HG03196 (cell line): ENCODE results near the gene BEAN1.

Source experiments
- ATAC-seq: cut with Tn5 transposase; IDR thresholded peaks from one replicate; pipeline ENCODE4 v1.9.1; 2021; ENCODE audit not compliant: unreplicated experiment

Gene BEAN1

GRCh38 chr16:66427036-66427860, at the start of gene BEAN1:
Gene BEAN1, plus strand, starts transcription at chr16:66427295. Its CDS starts 10,382 bp downstream, at chr16:66437677.
- ATAC-seq, result no peak

- ATAC-seq, result no peak
Measured at GRCh38 chr16:66377324-66377723, 49.8 kb upstream of the BEAN1 start.

- ATAC-seq, result no peak
Measured at GRCh38 chr16:66378741-66379570, 48.1 kb upstream of the BEAN1 start.

GRCh38 chr16:66379571-66379941, 47.5 kb upstream of the BEAN1 start:
- ATAC-seq, result no peak

GRCh38 chr16:66380421-66380820, 46.7 kb upstream of the BEAN1 start:
- no peak for ATAC-seq

- ATAC-seq, result no peak
Measured at GRCh38 chr16:66381585-66382170, 45.4 kb upstream of the BEAN1 start.

GRCh38 chr16:66382171-66382965, 44.7 kb upstream of the BEAN1 start:
- ATAC-seq, result no peak

- no peak for ATAC-seq
Measured at GRCh38 chr16:66382966-66383299, 44.2 kb upstream of the BEAN1 start.

- no peak for ATAC-seq
Measured at GRCh38 chr16:66383551-66383950, 43.5 kb upstream of the BEAN1 start.

GRCh38 chr16:66385415-66385814, 41.7 kb upstream of the BEAN1 start:
- ATAC-seq, result no peak

GRCh38 chr16:66386629-66387622, 40.2 kb upstream of the BEAN1 start:
- no peak for ATAC-seq

GRCh38 chr16:66387817-66388332, 39.2 kb upstream of the BEAN1 start:
- no peak for ATAC-seq

GRCh38 chr16:66388350-66389139, 38.5 kb upstream of the BEAN1 start:
- ATAC-seq, result no peak

GRCh38 chr16:66389256-66390176, 37.6 kb upstream of the BEAN1 start:
- ATAC-seq, result no peak

- ATAC-seq, result no peak
Measured at GRCh38 chr16:66390346-66391108, 36.6 kb upstream of the BEAN1 start.

GRCh38 chr16:66391726-66392670, 35.1 kb upstream of the BEAN1 start:
- no peak for ATAC-seq
